ENCODE data around the gene SLC8A3.

Gene SLC8A3

GRCh38 chr14:70171726-70172125, 17.0 kb downstream of the SLC8A3 start:
- Histone ChIP-seq H3K27ac (ENCODE audit: low read depth, low read length) (no peak overlapping the region), H3K4me1 (ENCODE audit: control insufficient read depth, insufficient read depth, low read length) (no peaks in the 10 kb centered on the region), H3K9ac (ENCODE audit: low read length) (no peak overlapping the region), H3K4me3 (ENCODE audit: low read depth, low read length) (no peak overlapping the region), H3K36me3 (ENCODE audit: control insufficient read depth, insufficient read depth, low read length) (no peaks in the 10 kb centered on the region), H3K9me3 (ENCODE audit: control insufficient read depth, insufficient read depth, low read depth, low read length) (no peaks in the 10 kb centered on the region), H3K27me3 (ENCODE audit: control insufficient read depth, insufficient read depth, low read length) (no peaks in the 10 kb centered on the region)

DNA sequence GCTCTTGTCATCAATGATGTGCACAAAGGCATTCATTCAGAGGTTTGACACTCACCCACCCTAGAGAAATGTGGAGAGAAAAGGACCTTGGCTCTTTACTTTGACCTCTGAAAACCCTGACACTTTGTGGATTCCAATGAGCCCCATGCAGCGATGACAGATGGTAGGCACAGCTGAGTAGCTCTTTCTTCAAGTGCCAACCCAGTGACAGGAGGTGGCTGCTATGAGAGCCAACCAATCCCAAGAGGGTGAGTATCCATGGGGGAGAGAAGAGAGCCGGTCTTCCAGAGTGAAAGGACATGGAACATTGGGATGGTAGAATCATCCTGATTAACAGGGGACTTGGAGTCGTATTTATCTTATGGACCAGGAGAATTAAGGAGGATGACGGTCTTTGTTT, 17.8 kb downstream of the SLC8A3 start:
- H3K9ac ChIP-seq (ENCODE audit: low read length): no peak overlapping the region
- no peaks in the 10 kb centered on the region for H3K36me3 ChIP-seq (ENCODE audit: control insufficient read depth, insufficient read depth, low read length)
- no peaks in the 10 kb centered on the region for H3K4me1 ChIP-seq (ENCODE audit: control insufficient read depth, insufficient read depth, low read length)
- no peak overlapping the region for H3K4me3 ChIP-seq (ENCODE audit: low read depth, low read length)
- H3K27ac ChIP-seq (ENCODE audit: low read depth, low read length): no peak overlapping the region
- H3K9me3 ChIP-seq (ENCODE audit: control insufficient read depth, insufficient read depth, low read depth, low read length): no peaks in the 10 kb centered on the region
- H3K27me3 ChIP-seq (ENCODE audit: control insufficient read depth, insufficient read depth, low read length): no peaks in the 10 kb centered on the region

DNA sequence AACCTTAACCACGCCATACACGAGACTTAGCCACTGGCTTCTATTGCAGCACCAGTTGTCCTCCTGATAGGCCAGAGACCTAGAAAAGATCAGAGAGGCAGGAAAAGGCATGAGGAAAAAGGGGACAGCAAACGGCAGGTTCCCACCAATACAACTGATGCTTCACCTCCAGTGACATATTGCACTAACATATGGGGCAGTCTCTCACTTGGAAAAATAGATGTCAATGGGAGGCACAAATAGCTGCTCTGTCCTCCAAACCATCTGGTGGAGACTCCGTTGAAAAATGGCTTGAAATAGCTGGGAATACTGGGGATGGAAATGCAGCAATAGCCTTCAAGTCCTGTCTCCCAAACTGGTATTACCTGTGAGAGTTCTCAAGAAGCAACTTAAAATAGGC, 20.3 kb downstream of the SLC8A3 start:
- Histone ChIP-seq H3K27ac (ENCODE audit: low read depth, low read length) (no peak overlapping the region), H3K36me3 (ENCODE audit: control insufficient read depth, insufficient read depth, low read length) (no peaks in the 10 kb centered on the region), H3K9ac (ENCODE audit: low read length) (no peak overlapping the region), H3K4me1 (ENCODE audit: control insufficient read depth, insufficient read depth, low read length) (no peaks in the 10 kb centered on the region), H3K9me3 (ENCODE audit: control insufficient read depth, insufficient read depth, low read depth, low read length) (no peaks in the 10 kb centered on the region), H3K4me3 (ENCODE audit: low read depth, low read length) (no peak overlapping the region), H3K27me3 (ENCODE audit: control insufficient read depth, insufficient read depth, low read length) (no peaks in the 10 kb centered on the region)

GRCh38 chr14:70166530-70167203, 22.1 kb downstream of the SLC8A3 start:
- Histone ChIP-seq H3K27me3 (ENCODE audit: control insufficient read depth, insufficient read depth, low read length) (no peaks in the 10 kb centered on the region), H3K9me3 (ENCODE audit: control insufficient read depth, insufficient read depth, low read depth, low read length) (no peaks in the 10 kb centered on the region), H3K36me3 (ENCODE audit: control insufficient read depth, insufficient read depth, low read length) (no peaks in the 10 kb centered on the region), H3K9ac (ENCODE audit: low read length) (no peak overlapping the region), H3K4me3 (ENCODE audit: low read depth, low read length) (no peak overlapping the region), H3K27ac (ENCODE audit: low read depth, low read length) (no peak overlapping the region), H3K4me1 (ENCODE audit: control insufficient read depth, insufficient read depth, low read length) (no peaks in the 10 kb centered on the region)

- H3K9ac ChIP-seq (ENCODE audit: low read length): no peak overlapping the region
- H3K4me1 ChIP-seq (ENCODE audit: control insufficient read depth, insufficient read depth, low read length): no peaks in the 10 kb centered on the region
- no peaks in the 10 kb centered on the region for H3K27me3 ChIP-seq (ENCODE audit: control insufficient read depth, insufficient read depth, low read length)
- no peak overlapping the region for H3K4me3 ChIP-seq (ENCODE audit: low read depth, low read length)
- no peaks in the 10 kb centered on the region for H3K9me3 ChIP-seq (ENCODE audit: control insufficient read depth, insufficient read depth, low read depth, low read length)
- no peak overlapping the region for H3K27ac ChIP-seq (ENCODE audit: low read depth, low read length)
- no peaks in the 10 kb centered on the region for H3K36me3 ChIP-seq (ENCODE audit: control insufficient read depth, insufficient read depth, low read length)
These were observed 26.4 kb downstream of the SLC8A3 start for GRCh38 chr14:70162358-70162757.

GRCh38 chr14:70156592-70156991, 32.2 kb downstream of the SLC8A3 start:
- H3K9ac ChIP-seq (ENCODE audit: low read length): no peak overlapping the region
- H3K4me1 ChIP-seq (ENCODE audit: control insufficient read depth, insufficient read depth, low read length): no peaks in the 10 kb centered on the region
- no peak overlapping the region for H3K27ac ChIP-seq (ENCODE audit: low read depth, low read length)
- no peaks in the 10 kb centered on the region for H3K9me3 ChIP-seq (ENCODE audit: control insufficient read depth, insufficient read depth, low read depth, low read length)
- no peak overlapping the region for H3K4me3 ChIP-seq (ENCODE audit: low read depth, low read length)
- no peaks in the 10 kb centered on the region for H3K36me3 ChIP-seq (ENCODE audit: control insufficient read depth, insufficient read depth, low read length)
- no peaks in the 10 kb centered on the region for H3K27me3 ChIP-seq (ENCODE audit: control insufficient read depth, insufficient read depth, low read length)

GRCh38 chr14:70152704-70153103, 36.0 kb downstream of the SLC8A3 start:
- H3K9ac ChIP-seq (ENCODE audit: low read length): no peak overlapping the region
- no peaks in the 10 kb centered on the region for H3K27me3 ChIP-seq (ENCODE audit: control insufficient read depth, insufficient read depth, low read length)
- H3K4me1 ChIP-seq (ENCODE audit: control insufficient read depth, insufficient read depth, low read length): no peaks in the 10 kb centered on the region; the same call in 1 of the 2 replicates
- H3K4me3 ChIP-seq (ENCODE audit: low read depth, low read length): no peak overlapping the region
- H3K36me3 ChIP-seq (ENCODE audit: control insufficient read depth, insufficient read depth, low read length): no peaks in the 10 kb centered on the region
- H3K9me3 ChIP-seq (ENCODE audit: control insufficient read depth, insufficient read depth, low read depth, low read length): no peaks in the 10 kb centered on the region
- no peak overlapping the region for H3K27ac ChIP-seq (ENCODE audit: low read depth, low read length)

- Histone ChIP-seq H3K9me3 (ENCODE audit: control insufficient read depth, insufficient read depth, low read depth, low read length) (no peaks in the 10 kb centered on the region), H3K4me1 (ENCODE audit: control insufficient read depth, insufficient read depth, low read length) (peaks cover 3% of the 10 kb centered on the region; the same call in 1 of the 2 replicates), H3K36me3 (ENCODE audit: control insufficient read depth, insufficient read depth, low read length) (no peaks in the 10 kb centered on the region), H3K27me3 (ENCODE audit: control insufficient read depth, insufficient read depth, low read length) (no peaks in the 10 kb centered on the region), H3K27ac (ENCODE audit: low read depth, low read length) (no peak overlapping the region), H3K4me3 (ENCODE audit: low read depth, low read length) (no peak overlapping the region), H3K9ac (ENCODE audit: low read length) (no peak overlapping the region)
These were observed 36.7 kb downstream of the SLC8A3 start for GRCh38 chr14:70152081-70152480.

- Histone ChIP-seq H3K4me3 (ENCODE audit: low read depth, low read length) (no peak overlapping the region), H3K27me3 (ENCODE audit: control insufficient read depth, insufficient read depth, low read length) (no peaks in the 10 kb centered on the region), H3K4me1 (ENCODE audit: control insufficient read depth, insufficient read depth, low read length) (peaks cover 4% of the 10 kb centered on the region; the same call in 1 of the 2 replicates), H3K9ac (ENCODE audit: low read length) (no peak overlapping the region), H3K36me3 (ENCODE audit: control insufficient read depth, insufficient read depth, low read length) (no peaks in the 10 kb centered on the region), H3K27ac (ENCODE audit: low read depth, low read length) (no peak overlapping the region), H3K9me3 (ENCODE audit: control insufficient read depth, insufficient read depth, low read depth, low read length) (no peaks in the 10 kb centered on the region)
These were observed 39.1 kb downstream of the SLC8A3 start for GRCh38 chr14:70149596-70150165.

GRCh38 chr14:70148911-70149595, 39.7 kb downstream of the SLC8A3 start:
- H3K9ac ChIP-seq (ENCODE audit: low read length): no peak overlapping the region
- H3K27ac ChIP-seq (ENCODE audit: low read depth, low read length): no peak overlapping the region
- no peak overlapping the region for H3K4me3 ChIP-seq (ENCODE audit: low read depth, low read length)
- H3K36me3 ChIP-seq (ENCODE audit: control insufficient read depth, insufficient read depth, low read length): no peaks in the 10 kb centered on the region
- peaks cover 4% of the 10 kb centered on the region; the same call in 1 of the 2 replicates for H3K4me1 ChIP-seq (ENCODE audit: control insufficient read depth, insufficient read depth, low read length)
- H3K27me3 ChIP-seq (ENCODE audit: control insufficient read depth, insufficient read depth, low read length): no peaks in the 10 kb centered on the region
- H3K9me3 ChIP-seq (ENCODE audit: control insufficient read depth, insufficient read depth, low read depth, low read length): no peaks in the 10 kb centered on the region

- no peak overlapping the region for H3K4me3 ChIP-seq (ENCODE audit: low read depth, low read length)
- H3K9me3 ChIP-seq (ENCODE audit: control insufficient read depth, insufficient read depth, low read depth, low read length): no peaks in the 10 kb centered on the region
- no peaks in the 10 kb centered on the region for H3K27me3 ChIP-seq (ENCODE audit: control insufficient read depth, insufficient read depth, low read length)
- H3K27ac ChIP-seq (ENCODE audit: low read depth, low read length): no peak overlapping the region
- no peak overlapping the region for H3K9ac ChIP-seq (ENCODE audit: low read length)
- no peaks in the 10 kb centered on the region for H3K36me3 ChIP-seq (ENCODE audit: control insufficient read depth, insufficient read depth, low read length)
- peaks cover 4% of the 10 kb centered on the region; the same call in 1 of the 2 replicates for H3K4me1 ChIP-seq (ENCODE audit: control insufficient read depth, insufficient read depth, low read length)
These were observed 40.4 kb downstream of the SLC8A3 start for GRCh38 chr14:70148351-70148750.

Data from HUES6 (cell line).